ENCODE data around the gene TEAD1. TPM values are rescaled to one million over a fixed set of nuclear protein-coding genes. Genes with fewer than 3 reads are reported as not detected.

TEAD1 gene
- total RNA-seq, 1 donor from 2014 or later = 51.9 TPM

DNA sequence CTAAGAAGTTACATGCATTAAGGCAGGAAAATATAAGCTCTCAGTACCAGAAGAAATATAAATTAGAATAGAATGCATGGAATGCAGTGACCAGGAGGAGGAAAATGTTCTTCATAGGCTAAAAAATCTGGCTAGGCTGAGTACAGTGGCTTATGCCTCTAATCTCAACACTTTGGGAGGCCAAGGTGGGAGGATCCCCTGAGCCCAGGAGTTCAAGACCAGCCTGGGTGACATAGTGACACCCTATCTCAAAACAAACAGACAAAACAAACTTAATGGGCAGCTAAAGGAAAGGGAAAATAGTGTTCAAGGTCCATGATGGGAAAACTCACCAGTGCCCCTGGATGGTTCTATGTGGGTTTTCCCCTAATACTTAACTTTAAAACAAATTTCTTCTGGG lies 256.6 kb downstream of the TEAD1 start:
- TF ChIP-seq, protein P1, sequence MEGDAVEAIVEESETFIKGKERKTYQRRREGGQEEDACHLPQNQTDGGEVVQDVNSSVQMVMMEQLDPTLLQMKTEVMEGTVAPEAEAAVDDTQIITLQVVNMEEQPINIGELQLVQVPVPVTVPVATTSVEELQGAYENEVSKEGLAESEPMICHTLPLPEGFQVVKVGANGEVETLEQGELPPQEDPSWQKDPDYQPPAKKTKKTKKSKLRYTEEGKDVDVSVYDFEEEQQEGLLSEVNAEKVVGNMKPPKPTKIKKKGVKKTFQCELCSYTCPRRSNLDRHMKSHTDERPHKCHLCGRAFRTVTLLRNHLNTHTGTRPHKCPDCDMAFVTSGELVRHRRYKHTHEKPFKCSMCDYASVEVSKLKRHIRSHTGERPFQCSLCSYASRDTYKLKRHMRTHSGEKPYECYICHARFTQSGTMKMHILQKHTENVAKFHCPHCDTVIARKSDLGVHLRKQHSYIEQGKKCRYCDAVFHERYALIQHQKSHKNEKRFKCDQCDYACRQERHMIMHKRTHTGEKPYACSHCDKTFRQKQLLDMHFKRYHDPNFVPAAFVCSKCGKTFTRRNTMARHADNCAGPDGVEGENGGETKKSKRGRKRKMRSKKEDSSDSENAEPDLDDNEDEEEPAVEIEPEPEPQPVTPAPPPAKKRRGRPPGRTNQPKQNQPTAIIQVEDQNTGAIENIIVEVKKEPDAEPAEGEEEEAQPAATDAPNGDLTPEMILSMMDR (IDR thresholded peaks at IDR 0.05) = no peak
- H3K27me3 ChIP-seq (ENCODE audit: low read depth) = no peaks in the 10 kb centered on the region
- DNase-seq (no peak), ATAC-seq (no peak)
- intact Hi-C loops (cut with DNase I) = no loop called here
- no peak overlapping the region for H3K4me3 ChIP-seq
- no peak overlapping the region for H3K27ac ChIP-seq
- peaks cover 22% of the 10 kb centered on the region for H3K36me3 ChIP-seq
- no peaks in the 10 kb centered on the region for H3K9me3 ChIP-seq
- no peaks in the 10 kb centered on the region for H3K4me1 ChIP-seq

DNA sequence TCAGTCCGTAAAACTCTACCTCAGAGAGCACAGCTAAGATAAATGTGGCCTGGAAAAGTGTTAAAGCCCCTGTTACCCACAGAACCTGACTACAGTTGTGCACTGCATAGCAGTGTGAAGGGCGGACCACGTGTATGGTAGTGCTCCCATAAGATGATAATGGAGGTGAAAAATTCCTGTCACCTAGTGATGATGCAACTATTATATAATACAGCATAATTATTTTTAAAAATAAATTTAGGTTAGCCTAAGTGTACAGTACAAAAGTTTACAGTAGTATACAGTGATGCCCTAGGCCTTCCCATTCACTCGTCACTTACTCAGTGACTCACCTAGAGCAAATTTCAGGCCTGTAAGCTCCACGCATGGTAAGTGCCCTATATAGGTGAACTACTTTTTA lies 258.3 kb downstream of the TEAD1 start:
- H3K27ac ChIP-seq = no peak overlapping the region
- ATAC-seq (no peak), DNase-seq (no peak)
- H3K36me3 ChIP-seq = peaks cover 38% of the 10 kb centered on the region
- TF ChIP-seq, protein P1 (IDR thresholded peaks at IDR 0.05) = no peak
- intact Hi-C loops (cut with DNase I) = no loop called here
- no peaks in the 10 kb centered on the region for H3K9me3 ChIP-seq
- no peaks in the 10 kb centered on the region for H3K4me1 ChIP-seq
- H3K4me3 ChIP-seq = no peak overlapping the region
- H3K27me3 ChIP-seq (ENCODE audit: low read depth) = no peaks in the 10 kb centered on the region

DNA sequence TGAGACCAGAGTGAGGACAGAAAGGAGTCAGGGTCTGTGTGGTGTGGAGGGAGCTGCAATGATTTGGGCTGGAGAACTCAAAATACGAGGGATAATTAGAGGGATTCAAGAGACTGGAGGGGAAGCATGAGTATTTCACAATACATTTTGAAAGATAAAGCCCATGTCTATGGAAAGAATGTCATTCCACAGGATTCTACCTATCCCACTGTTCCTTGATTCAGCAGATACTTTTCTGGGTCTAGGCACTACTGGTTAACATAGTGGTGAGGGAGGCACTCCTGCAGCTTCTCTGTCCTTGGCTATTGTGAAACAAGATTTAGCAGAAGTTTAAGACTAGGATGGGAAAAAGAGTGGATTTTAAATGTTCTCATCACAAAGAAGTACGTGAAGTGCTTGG lies 262.0 kb downstream of the TEAD1 start:
- Histone ChIP-seq H3K27me3 (ENCODE audit: low read depth) (no peaks in the 10 kb centered on the region), H3K4me1 (no peaks in the 10 kb centered on the region), H3K9me3 (no peaks in the 10 kb centered on the region), H3K4me3 (no peak overlapping the region), H3K27ac (no peak overlapping the region), H3K36me3 (peaks cover 61% of the 10 kb centered on the region)
- DNase-seq = no peak
- ATAC-seq = no peak
- TF ChIP-seq, protein P1 (IDR thresholded peaks at IDR 0.05) = no peak
- intact Hi-C loops (cut with DNase I) = no loop called here

DNA sequence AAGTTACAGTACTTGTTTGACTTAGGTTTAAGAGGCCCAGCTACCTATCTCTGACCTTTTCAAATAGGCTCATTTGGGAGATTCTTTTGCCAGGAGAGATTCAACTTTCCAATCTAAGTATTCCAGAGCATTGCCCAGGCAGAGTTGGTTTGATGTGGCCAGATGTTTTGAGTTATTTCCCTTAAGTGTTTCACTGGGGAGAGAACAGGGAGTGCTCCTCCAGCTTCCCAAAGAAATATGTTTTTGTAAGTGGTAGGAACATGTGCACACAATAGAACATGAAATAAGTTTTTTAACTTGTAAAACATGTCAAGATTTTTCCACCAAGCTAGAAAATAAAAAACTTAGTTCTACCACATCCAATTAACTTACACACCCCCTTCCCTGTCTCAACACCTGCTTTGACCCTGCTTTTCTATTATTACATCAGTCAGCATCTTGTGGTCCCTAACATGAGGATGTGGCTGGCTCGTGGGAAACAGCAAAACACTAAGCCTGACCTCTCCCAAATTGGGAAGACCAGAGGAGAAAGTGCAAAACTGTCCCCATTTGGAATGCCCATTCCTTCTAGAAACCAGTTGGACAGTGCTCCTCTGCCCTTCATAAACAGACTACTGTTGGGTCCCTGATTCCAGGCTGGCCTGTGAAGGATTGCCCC lies 264.5 kb downstream of the TEAD1 start:
- TF ChIP-seq, protein P1 (IDR thresholded peaks at IDR 0.05) = no peak
- Histone ChIP-seq H3K36me3 (peaks cover 71% of the 10 kb centered on the region), H3K4me3 (no peak overlapping the region), H3K4me1 (no peaks in the 10 kb centered on the region), H3K27me3 (ENCODE audit: low read depth) (no peaks in the 10 kb centered on the region), H3K27ac (no peak overlapping the region), H3K9me3 (no peaks in the 10 kb centered on the region)
- DNase-seq (no peak), ATAC-seq (no peak)
- intact Hi-C loops (cut with DNase I) = no loop called here

DNA sequence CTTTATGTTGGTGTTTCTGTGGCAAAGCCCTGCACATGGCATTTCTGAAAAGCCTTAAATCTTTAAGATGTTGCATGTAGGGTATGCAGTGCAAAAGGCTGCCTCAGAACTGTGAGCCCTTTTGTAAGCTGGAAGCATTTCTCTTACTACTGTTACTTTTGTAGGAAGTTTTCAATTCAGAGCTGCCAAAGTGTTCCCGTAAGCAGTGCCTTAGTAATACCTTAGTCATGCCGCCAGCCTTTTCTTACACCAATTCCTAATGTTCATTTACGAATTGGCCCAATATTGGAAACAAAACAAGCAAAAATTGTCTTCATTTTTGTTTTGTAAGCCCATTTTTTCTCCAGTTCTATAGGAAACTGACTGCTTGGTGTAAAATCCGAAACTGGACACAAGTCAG lies 267.4 kb downstream of the TEAD1 start:
- H3K27me3 ChIP-seq (ENCODE audit: low read depth) = no peaks in the 10 kb centered on the region
- TF ChIP-seq, protein P1 (IDR thresholded peaks at IDR 0.05) = no peak
- ATAC-seq = no peak
- no peak for DNase-seq
- H3K4me1 ChIP-seq = no peaks in the 10 kb centered on the region
- peaks cover 62% of the 10 kb centered on the region for H3K36me3 ChIP-seq
- H3K9me3 ChIP-seq = peaks cover 8% of the 10 kb centered on the region
- H3K4me3 ChIP-seq = no peak overlapping the region
- H3K27ac ChIP-seq = no peak overlapping the region
- intact Hi-C loops (cut with DNase I) = no loop called here
